GM11168 (cell line): Measurements from ENCODE around the gene KIF11.

ENCODE experiments used
- in situ Hi-C: fragments of 300-500 bp; cut with MboI; formaldehyde crosslinking; loops from one replicate; pipeline ENCODE4 v1.12.0; 2022; ENCODE audit warnings: low sequenced_read_pairs; ENCODE audit not compliant: unreplicated experiment

KIF11 gene

GRCh38 chr10:92667078-92667477 lies 74.1 kb downstream of the KIF11 start:
- in situ Hi-C loops = no loop called here

DNA sequence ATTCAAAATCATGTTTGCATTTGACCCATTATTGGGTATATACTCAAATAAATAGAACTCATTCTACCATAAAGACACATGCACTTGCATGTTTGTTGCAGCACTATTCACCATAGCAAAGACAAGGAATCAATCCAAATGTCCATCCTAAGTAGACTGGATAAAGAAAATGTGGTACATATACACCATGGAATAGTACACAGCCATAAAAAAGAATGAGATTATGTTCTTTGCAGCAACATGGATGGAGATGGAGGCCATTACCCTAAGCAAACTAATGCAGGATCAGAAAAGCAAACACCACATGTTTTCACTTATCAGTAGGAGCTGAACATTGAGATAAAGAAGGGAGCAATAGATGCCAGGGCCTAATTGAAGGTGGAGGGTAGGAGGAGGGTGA lies 84.8 kb downstream of the KIF11 start:
- in situ Hi-C loops = no loop called here

GRCh38 chr10:92678206-92678605 lies 85.3 kb downstream of the KIF11 start:
- in situ Hi-C loops = no loop called here

- in situ Hi-C loops = no loop called here
Measured at GRCh38 chr10:92681306-92681834, 88.4 kb downstream of the KIF11 start.

GRCh38 chr10:92688573-92688926 lies 95.6 kb downstream of the KIF11 start:
- in situ Hi-C loops = no loop called here

GRCh38 chr10:92688927-92689662 lies 96.2 kb downstream of the KIF11 start:
- in situ Hi-C loops = no loop called here

DNA sequence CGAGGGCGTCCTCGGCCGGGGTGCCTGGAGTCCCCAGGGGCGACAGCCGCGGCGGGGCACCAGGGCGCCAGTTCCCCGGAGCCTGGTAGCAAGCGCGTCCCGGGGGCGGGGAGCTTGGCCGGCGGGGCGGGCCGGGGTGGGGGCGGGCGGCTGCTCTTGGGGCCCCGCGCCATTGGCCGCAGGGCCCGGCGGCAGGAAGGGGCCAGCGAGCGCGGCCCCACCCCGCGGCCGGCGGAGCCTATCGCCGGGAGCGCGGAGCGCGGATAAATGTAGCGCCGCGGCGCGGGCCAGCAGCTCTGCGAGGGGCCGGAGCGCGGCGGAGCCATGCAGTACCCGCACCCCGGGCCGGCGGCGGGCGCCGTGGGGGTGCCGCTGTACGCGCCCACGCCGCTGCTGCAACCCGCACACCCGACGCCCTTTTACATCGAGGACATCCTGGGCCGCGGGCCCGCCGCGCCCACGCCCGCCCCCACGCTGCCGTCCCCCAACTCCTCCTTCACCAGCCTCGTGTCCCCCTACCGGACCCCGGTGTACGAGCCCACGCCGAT lies 96.8 kb downstream of the KIF11 start, which contains the start of gene HHEX:
TSS of gene HHEX (plus strand) at position 293 of the 548 bp plus-strand sequence. CDS start at position 325, 32 bp downstream.
- in situ Hi-C loops = no loop called here

GRCh38 chr10:92690211-92690914 lies 97.4 kb downstream of the KIF11 start:
- in situ Hi-C loops = no loop called here

GRCh38 chr10:92690915-92691590 lies 98.1 kb downstream of the KIF11 start:
- in situ Hi-C loops = no loop called here

DNA sequence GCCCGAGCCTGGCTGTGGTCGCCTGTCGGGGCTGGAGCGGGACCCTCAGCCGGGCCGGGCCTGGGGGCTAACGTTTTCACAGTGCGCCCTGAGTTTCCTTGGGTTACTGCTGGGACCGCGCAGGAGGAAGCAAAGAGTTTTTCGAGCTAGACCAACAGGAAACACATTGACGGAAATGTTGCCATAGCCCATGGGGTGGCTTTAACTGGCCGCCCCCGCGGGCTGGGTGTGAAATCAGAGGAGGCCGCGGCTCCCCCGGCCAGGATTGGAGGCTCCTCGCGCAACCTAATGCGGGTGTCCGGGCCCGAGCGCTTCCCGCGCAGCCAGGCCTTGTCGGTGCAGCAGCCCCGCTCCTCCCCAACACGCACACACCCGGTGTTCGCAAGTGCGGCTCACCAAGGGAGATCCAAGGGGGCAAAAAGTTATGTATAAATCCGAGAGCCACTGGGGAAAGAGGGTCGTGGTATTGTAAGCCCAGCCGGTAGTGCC lies 98.7 kb downstream of the KIF11 start:
- in situ Hi-C loops = no loop called here

DNA sequence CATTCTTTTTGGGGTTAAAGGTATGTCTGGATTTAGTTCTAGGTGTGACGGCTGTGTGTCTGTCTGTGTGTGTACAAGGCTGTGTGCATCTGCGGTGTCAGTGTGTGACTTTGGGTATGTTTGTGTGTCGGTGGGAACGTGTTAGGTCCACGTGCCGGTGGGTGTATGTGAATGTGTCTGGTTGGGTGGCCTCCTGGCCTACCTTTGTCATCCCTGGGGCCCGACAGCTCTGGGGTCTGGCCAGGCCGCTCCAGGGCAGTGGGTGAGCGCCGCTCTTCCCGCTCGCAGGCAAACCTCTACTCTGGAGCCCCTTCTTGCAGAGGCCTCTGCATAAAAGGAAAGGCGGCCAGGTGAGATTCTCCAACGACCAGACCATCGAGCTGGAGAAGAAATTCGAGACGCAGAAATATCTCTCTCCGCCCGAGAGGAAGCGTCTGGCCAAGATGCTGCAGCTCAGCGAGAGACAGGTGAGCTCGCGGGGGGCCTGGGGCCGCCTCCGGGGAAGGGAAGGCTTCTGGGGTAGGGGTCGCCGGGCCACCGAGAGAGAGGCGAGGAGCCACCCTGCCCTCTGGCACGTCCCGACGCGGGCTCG lies 99.2 kb downstream of the KIF11 start:
- in situ Hi-C loops = no loop called here

GRCh38 chr10:92692697-92693533 lies 100.0 kb downstream of the KIF11 start:
- in situ Hi-C loops = no loop called here

- in situ Hi-C loops = no loop called here
Measured at GRCh38 chr10:92693534-92693893, 100.6 kb downstream of the KIF11 start.

- in situ Hi-C loops = no loop called here
Measured at GRCh38 chr10:92695679-92696605, 103.0 kb downstream of the KIF11 start.

DNA sequence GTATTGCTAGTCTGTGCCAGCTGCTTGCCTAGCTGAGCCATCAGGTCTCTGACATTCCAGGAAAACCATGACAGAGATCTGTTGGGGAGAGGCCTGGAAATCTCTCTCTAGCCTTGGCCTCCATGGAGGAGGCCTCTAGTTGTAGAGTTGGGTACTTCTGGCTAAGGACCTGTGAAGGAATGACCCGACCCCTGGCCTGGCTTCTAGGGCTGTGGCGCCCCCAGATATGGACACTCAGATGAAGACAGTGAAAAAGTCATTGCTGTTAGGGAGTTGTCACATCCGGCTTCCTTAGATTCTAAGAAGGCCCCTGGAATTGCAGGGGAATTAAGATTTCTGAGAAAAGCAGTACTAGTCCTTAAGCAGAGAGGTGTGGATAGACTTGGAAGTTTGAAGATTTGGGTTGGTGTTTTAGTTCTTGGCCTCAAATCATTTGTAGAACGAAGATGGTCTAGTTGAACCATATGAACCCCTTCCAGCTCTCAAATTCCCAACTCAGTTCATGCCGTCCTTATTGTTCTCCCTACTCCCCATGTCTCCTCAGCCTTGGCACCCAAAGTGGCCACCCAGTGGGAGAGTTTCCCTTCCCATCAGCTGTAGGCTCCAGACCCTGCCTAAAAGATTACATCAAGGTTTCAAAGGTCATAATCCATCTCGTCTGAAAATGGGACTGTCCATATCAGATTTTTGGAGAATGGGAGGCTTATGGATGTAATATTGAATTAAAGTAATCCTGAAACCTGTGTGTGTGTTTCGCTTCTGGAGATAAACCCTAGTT lies 103.9 kb downstream of the KIF11 start:
- in situ Hi-C loops = no loop called here

- in situ Hi-C loops = no loop called here
Measured at GRCh38 chr10:92697663-92698511, 105.0 kb downstream of the KIF11 start.

DNA sequence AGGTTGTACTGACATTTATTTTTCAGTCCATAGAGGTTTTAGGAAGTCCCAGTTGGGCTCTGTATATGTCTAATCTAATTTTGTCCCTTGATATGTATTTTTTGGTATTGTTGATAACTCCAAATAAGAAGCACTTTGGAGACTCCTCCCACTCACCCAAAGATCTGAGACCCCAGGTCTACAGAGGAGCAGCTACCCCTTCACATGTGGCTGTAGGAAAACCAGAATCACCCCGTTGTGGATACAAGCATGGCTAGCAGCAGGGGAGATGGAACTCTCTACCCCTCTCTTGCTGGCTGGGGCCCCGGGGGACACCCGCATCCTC lies 106.2 kb downstream of the KIF11 start:
- in situ Hi-C loops = no loop called here
